GM21786 (cell line): Measurements from ENCODE around the gene MICAL1.
A peak's percentile ranks its signal among the peaks of the same experiment; 100 is the strongest.
"Not testable (repeated sequence)": the region's sequence is repeated elsewhere in the genome, so short reads cannot be mapped to it uniquely, and the experiment has no call there.

Experiments
- ATAC-seq: cut with Tn5 transposase; IDR thresholded peaks from one replicate; pipeline ENCODE4 v1.9.1; 2021; ENCODE audit not compliant: unreplicated experiment

The MICAL1 gene

DNA sequence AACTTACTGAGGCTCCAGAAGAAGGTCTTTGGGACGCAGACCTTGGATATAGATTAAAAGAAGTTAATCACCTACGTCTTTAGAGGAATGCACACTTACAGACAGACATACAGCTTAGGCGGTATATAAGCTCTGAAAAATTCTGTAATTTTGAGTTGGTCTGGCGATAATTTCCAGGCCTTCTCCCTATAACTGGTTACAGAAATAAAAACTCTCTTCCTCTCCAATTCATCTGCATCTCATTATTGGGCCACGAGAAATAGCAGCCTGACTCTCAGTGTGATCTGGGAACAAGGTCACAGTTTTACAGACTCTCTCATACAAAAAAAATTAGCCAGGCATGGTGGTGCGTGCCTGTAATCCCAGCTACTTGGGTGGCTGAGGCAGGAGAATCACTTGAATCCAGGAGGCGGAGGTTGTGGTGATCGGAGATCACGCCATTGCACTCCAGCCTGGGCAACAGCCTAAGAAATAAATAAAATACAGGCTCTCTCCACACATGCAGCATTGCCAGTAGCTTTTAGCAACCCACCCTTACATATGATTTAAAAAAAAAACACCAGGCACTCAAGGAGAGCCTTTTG, 22.7 kb upstream of the MICAL1 start:
- ATAC-seq = no peak

DNA sequence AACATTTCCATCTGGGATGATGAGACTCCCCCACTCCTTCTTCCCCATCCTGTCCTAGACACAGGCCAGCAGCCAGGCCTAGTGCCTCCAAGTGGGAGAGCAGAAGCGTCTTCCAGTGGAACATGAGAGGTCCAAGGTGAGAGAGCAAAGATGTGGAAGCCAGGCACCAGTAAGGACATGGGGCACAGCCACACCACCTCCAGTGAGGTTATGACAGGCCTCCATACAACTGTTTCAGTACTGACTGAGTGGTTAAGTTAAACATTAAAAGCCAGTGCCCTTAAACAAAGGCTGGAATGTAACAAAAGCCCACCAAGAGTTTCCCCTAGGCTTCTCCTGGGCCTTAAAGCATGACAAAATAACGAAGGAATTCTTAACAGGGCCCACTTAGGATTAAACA, 22.2 kb upstream of the MICAL1 start:
- peak; percentile 78 for ATAC-seq

DNA sequence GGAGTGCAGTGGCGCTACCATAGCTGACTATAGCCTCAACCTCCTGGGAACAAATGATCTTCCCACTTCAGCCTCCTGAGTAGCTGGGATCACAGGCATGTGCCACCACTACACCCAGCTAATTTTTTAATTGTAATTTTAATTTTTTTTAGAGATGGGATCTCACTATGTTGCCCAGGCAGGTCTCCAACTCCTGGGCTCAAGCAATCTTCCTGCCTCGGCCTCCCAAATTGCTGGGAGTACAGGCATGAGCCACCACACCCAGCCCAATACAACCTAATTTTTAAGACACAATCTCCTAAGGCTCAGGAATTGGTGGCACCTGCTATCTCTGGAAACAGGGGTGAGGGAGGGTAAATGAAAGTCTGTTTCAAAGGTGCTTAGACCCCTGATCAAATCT, 21.6 kb upstream of the MICAL1 start:
- ATAC-seq = no peak

DNA sequence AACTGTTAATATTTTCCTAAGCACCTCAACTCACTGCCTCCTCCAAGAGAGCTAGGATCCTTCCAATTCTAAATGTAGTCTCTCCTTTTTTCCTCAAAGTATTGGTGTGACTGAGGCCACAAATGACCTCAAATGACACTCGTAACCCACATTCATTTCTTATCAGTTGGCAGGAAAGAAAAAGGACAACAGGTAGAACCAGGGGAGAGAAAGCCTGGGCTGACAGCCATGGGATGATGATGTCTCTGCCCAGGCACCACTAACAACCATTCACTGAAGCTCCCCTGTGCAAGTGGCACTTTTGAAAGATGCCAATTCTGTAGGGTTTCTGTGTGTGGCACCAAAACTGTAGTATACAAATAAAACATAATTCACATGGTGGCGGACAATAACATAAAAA, 20.1 kb upstream of the MICAL1 start:
- no peak for ATAC-seq

DNA sequence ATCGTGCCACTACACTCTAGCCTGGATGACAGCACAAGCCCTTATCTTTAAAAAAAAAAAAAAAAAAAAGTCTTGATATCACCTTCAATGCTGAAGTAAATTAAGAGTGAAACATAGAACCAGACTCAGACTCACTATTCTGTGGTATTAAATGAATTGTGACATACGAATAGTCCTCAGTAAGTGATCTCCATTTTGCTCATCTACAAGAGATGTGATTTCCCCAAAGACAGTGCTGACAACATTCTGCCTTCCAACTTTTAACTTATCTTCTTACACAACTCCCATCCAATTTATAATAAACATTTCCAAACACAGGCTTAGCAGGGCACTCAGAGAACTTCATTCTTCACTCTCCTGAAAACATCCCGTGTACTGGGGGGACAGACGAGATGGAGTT, 19.4 kb upstream of the MICAL1 start:
- no peak for ATAC-seq

DNA sequence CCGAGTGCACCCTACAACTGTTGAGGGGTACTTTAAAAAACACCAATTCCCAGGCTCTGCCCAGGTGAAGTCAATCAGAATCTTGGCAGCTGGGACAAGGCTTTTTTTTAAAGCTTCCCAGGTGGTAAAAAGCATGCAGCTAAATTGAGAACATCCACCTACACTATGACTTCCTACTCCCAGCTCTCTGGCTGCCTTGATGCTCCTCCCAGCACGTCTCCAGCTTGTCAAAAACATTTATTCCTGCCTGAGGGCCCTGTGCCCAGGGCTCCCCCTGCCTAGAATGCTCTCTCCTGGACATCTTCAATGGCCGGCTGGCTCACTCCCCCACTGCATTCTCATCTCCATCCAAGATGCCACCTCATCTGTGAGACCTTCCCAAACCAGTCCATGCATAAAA, 17.5 kb upstream of the MICAL1 start:
- ATAC-seq = no peak

DNA sequence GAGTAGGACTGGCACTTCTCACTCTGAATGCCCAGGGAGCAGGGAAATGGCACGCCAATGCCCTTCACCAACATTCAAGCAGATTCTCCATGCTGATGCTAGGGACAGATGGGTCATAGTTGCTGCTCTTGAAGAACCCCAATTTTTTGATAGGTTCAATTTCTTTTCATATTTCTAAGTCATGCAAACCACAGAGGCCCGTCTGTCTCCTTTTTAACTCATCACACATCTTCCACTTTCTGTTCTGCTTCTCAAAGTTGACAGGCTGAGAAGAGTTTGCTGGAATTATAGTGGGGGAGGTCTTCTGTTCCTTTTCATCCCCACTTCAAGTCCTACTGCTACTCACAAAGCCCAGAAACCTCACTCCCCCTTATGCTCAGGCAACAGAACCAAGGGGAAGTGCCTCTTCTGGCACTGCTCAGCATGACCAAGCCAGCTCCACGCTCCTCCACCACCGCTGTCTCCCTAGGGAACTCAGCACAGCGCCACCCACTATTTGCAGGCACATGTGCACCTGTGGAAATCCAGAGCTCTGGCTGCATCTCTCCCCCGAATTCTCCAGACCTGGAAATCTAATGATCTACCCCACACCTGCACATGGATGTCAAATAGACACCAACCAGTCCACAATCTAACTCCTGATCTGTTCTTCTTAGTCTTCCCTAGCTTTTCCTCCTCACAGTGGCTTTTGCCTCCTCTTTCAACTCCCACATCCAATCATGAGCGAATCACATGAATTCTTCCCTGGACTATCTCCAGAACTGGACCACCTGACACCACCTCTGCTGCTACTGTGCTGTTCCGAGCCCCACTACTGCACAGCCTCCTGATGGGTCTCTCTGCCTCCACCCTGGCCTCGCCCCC, 16.8 kb upstream of the MICAL1 start:
- peak; percentile 76 for ATAC-seq

DNA sequence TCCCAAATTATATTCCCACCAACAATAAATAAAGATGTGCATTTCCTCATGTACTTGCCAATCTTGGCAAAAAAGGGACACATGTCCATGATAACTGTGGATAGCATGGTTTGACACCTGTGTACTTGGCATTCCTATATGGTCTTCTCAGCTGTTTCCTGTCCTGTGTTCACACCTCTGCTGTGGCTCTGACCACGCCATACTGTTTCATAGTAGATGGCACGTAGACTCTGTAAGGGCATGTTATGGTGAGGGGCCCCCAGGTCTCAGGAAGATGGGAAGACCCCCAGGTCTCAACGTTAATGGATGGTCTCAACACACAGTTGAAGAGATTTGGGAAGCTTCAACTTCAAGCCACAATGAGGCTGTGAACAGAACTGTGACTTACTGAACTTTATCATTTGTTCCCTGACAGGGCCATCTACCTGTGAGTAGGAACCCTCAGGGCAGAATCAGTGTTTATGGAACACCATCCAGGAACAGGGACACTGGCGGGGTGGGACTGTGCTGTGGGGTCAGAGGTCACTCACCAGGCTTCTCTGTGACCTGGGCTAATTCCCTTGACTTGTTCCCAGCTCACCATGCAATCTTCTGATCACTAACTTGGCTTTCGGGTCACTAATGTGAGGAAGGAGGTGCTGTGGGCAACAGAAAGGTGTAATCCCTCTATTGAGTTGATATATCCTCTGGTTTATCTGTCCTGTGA, 15.7 kb upstream of the MICAL1 start:
- no peak for ATAC-seq

DNA sequence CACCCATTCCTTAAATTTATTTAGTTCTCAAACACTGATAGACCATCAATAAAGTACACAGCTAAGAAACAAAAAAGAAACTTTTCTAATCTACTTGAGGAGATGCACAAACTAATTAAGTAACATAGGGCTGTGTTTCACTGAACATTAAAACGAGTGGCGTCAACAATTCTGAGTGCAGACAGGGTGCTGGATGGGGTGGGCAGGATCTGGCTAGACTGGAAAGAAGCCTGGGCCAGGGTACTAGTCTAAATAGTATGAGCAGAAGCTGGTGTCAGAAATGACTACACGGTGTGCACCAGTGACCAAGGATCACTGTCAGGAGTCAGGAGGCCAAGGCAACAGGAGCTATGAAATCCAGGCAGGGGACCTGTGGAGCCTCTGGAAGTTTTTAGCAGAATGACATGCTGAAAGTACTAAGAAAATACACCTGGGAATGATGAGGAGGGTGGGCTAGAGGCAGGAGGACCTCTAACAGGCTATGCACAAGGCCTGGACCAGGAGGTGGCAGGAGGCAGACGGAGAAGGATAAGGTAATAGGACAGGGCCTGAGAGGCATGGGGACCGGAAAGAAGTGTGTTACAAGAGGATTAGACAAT, 14.1 kb upstream of the MICAL1 start:
- ATAC-seq = no peak

DNA sequence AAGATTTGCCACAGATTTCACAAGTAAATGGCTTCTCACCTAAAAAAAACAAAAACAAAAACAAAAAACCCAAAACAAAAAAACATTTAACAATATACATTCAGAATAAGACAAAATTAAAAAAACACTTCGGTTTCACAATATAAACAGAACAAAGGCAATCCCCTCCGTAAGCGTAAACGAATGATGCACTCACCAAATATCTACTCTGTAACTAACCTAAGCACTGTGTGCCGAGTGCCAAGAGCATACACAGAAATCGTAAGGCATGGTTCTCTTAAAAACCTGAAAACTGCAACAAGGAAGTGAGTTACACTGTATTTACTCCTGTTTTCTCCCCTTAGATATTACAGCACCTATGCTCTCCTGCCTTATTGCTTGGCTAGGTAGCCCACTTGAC, 12.1 kb upstream of the MICAL1 start:
- no peak for ATAC-seq

DNA sequence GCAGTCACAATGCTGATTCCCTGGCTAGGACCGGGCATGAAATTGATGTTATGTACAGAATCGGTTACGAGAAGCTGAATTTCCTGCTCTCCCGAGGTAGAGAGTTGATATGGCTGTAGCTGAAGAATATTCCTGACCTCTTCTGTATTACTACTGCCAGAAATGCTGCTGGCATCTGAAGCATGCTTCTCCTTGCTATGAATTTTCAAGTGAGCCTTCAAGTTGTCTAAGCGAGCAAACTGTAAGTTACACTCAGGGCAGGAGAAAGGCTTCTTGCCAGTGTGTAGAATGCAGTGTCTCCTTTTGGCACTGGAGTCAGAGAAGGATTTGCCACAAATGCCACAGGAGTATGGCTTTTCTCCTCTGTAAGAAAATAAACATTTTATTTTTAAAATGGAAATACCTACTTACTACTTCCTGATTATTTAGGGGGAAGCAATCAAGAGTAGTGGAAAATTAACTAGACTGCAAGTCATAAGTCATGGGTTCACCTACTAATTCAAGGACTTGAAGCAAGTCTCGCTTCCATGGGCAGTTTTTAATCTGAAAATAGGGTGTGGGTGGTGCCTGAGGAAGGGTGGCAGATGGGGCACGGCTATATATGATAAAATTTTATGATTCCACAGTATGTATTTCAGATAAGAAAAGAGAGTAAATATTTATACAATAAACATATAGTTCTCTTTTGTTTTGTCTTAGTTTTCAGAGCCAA, 10.8 kb upstream of the MICAL1 start:
- no peak for ATAC-seq

DNA sequence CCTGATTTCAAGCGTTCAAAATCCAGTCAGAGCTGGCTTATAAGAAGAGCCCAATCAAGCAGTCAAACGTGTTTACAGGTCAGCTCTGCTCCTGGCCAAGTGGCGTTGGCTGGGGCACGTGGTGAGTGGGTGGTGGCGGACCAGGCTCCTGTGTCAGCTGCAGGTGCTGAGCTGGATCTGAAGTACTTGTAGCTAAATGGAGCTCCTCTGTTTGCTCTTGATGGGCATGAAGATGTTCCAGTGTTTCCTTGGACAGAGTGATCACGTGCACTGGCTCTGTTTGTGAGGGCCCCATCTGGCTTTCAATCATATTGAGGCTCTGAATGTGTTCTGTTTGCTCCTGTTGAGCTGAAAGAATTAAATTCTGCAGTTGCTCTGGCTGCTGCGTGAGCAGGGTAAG, 10.2 kb upstream of the MICAL1 start:
- ATAC-seq = no peak

DNA sequence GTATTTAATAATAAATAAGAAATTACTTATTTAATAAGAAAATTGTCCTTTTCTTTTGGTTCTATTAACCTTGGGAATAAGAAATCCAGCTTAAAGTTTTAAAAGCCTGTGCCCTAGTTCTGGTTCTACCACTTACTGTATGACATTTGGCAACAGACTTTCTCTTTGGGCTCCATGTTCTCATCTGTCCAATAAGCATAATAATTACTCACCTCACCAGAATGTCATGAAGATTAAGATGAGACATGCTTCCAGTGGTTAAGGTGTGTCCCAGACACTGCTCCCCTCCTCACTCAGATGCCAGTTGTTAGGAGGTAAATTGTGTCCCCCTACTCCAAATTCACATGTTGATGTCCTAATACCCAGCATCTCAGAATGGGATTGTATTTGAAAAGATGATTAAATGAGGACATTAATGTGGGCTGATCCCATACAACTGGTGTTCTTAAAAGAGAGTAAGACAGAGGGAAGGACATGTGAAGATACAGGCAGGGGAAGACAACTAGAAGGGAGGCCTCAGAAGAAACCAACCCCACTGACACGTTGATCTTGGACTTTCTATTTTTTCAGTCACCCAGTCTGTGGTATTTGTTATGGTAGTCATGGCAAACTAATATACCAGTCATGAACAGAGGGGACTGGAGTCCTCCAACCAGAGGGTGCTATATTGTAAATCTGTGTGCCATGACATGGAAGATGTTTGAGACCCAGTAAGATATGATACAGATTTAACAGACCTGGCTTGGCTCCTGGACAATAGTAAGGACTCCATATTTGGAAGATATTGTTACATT, 6.4 kb upstream of the MICAL1 start:
- no peak for ATAC-seq

DNA sequence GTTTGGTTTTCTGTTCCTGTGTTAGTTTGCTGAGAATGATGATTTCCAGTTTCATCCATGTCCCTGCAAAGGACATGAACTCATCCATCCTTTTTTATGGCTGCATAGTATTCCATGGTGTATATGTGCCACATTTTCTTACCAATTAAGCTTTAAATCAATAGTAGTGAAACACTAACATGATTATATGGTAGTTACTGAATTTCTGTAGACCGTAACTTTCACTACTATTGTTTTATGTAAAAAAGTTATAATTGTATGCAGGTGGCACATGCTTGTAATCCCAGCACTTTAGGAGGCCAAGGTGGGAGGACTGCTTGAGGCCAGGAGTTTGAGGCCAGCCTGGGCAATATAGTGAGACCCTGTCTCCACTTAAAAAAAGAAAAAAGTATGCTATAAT, 5.6 kb upstream of the MICAL1 start:
- ATAC-seq = not testable (repeated sequence)

DNA sequence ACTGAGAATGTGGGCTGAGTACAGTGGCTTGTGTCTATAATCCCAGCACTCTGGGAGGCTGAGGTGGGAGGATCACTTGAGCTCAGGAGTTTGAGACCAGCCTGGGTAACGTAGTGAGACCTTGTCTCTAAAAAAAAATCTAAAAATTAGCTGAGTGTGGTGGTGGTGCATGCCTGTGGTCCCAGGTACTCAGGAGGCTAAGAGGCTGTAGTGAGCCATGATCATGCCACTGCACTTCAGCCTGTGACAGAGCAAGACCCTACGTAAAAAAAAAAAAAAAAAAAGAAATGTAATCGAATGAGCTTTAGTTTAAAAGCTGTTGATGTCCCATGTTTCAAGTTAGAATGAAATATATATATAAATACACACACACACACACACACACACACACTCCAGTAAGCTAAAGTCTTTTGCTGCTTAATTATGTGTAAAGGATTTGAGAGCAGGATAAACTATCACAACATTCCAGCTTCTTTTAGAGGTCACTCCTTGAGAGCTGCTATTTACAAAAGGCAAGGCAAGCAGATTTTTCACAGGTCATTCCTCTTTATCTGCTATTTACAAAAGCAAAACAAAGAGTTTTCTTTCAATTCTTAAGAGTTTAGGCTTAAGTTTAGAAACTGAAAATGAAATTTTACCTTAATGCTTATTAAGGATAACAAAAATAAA, 4.7 kb upstream of the MICAL1 start:
- no peak for ATAC-seq

DNA sequence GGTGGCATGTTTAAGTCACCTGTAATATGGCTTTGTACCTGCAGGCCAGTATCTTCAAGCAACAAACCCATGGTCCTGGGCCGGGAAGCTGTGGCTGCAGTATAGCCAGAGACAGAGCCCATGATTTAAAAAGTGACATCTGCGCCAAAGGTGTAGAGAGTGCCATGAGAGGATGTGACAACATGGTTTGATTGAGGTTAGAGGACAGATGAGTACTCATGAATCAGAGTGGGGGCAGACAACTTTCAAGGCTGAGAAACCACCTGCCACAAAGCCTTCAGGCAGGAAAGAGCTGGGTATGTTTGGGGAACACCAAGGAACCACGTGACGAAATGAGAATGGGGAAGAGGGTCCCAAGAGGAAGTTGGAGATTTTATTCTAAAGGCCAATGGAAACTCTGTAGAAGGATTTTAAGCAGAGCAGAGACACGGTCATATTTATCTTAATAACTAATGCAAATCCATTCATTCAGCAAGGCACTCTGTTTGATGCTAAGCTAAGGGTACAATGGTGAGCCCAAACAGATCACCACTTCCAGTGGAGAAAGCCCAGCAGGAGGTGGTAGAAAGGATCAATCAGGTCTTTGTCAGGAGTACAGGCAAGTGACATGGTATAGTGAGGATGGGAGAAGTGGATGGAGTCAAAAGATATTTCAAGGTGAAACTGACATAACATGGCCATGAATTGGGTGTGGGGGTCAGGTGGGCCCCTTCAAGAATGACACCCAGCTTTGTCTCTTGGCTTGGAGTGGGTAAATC, 3.4 kb upstream of the MICAL1 start:
- ATAC-seq = peak; percentile 24

DNA sequence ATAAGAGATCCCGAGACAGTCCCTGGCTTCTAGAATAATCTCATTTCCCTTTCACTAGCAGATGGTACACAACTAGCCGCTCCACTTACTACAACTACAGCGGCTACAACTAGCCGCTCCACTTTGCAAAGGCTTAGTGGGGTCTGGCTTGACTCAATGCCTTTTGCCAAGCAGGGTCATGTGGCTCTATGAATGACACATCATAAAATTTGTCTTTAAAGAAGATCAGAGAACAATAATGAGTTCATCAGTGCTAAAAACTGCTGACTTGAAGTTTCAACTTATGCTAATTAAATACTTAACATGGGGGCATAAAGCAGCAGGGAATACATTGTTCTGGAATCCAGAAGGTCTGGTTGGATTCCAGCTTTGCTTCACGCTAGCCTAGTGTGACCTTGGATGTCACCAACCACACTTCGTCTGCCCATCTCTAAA, 2.0 kb upstream of the MICAL1 start:
- no peak for ATAC-seq

DNA sequence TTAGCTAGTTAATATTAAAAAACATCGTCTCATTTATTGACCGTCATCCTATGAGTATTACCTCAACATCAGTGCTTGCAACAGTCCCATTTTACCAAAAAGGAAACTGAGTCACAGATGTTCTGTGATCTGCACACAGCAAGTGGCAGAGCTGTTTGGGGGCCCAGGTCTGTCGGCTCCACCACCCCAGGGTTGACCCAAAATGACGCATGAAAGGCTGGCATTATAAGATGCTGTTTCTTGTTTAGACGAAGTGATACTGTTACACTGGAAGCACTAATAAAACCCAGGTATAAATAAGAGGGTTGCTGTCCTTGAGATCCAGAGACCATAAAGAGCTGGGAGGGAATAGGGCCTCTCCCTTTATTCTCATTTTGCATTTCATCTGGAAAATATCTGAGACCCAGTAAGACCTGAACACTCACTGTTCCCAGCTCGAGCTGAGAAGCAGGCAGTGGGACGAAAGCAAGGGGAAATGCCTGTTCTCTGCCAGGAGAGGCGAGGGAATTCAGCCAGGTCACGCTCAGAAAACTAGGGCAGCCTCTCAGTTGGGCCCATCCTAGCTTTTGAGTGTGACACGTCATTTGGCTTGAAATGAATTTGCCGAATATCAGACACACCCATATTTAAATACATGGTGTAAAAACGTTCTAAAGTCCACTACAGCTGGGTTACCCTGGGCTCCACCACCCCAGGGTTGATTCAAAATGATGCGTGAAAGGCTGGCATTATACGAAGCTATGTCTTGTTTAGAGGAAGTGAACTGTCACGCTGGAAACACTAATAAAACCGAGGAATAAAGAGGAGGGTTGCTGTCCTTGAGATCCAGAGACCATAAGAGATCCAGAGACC, 1.4 kb upstream of the MICAL1 start:
- no peak for ATAC-seq
